ENCODE measurements around the gene CTDSPL.

CTDSPL gene

DNA sequence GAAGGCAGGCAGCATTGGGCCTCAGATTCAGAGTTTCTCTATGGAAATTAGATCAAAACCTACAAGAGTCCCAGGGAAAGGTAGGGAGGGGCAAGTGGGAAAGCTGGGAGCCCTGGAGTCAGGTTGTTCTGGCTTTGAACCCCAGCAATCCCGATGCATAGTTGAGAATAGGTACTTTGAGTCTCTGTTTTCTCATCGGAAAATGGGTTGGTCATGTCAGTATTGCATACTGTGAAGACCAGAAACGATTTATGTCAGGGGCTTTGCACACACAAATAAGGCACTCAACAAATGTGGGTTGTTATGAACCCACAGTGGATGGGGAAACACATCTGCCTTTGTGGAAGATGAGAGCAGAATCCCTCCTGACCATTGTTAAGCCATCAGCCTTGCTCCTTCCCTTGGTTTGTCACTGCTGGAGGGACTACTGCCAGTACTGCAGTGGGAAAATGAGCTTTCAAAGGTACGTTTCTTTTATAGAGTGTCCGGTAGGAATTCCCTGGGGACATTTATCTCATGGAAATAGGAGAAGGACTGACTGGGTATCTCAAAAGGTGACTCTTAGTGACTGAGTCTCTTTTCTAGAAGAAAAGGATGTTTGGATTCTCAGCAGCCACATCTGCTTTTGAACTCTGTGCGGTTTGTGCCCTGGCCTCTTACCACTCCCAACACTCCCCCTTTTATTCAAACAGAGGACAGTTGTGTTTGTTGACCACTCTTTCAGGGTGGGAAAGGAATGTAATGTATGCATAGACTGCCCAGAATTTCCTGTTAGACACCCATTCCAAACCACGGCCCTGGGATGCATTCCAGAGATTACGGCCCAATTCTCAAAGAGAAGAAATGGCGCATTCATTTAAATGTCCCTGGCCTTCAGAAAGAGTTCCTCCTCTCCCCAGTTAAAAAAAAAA, 74.3 kb downstream of the CTDSPL start:
- Histone ChIP-seq H2AFZ (ENCODE audit: low read depth, low read length) (no peak overlapping the region), H3K9me3 (ENCODE audit: low read length) (no peaks in the 10 kb centered on the region), H3K27me3 (ENCODE audit: insufficient read depth, low read length) (no peaks in the 10 kb centered on the region), H3K4me3 (ENCODE audit: low read length) (no peak overlapping the region), H3K36me3 (ENCODE audit: insufficient read depth, low read length) (no peaks in the 10 kb centered on the region), H3K4me1 (ENCODE audit: insufficient read depth, low read length) (peaks cover 12% of the 10 kb centered on the region)

DNA sequence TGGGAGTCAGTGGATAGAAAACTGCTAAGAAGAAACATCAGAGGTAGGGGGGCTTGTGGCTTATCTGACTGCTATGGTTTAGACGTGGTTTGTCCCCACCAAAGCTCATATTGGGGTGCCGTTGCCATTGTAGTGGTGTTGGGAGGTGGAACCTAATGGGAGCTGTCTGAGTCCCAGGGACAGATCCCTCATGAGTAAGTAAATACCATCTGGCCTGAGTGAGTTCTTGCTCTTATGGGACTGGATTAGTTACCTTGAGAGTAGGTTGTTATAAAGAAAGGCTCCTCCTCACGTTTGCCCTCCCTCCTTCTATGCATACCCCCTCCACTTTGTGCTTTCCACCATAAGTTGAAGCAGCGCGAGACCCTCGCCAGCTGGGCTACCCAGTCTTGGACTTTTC, 75.5 kb downstream of the CTDSPL start:
- no peak overlapping the region for H3K4me3 ChIP-seq (ENCODE audit: low read length)
- H3K27me3 ChIP-seq (ENCODE audit: insufficient read depth, low read length): no peaks in the 10 kb centered on the region
- no peaks in the 10 kb centered on the region for H3K9me3 ChIP-seq (ENCODE audit: low read length)
- no peaks in the 10 kb centered on the region for H3K36me3 ChIP-seq (ENCODE audit: insufficient read depth, low read length)
- peaks cover 12% of the 10 kb centered on the region for H3K4me1 ChIP-seq (ENCODE audit: insufficient read depth, low read length)
- no peak overlapping the region for H2AFZ ChIP-seq (ENCODE audit: low read depth, low read length)

DNA sequence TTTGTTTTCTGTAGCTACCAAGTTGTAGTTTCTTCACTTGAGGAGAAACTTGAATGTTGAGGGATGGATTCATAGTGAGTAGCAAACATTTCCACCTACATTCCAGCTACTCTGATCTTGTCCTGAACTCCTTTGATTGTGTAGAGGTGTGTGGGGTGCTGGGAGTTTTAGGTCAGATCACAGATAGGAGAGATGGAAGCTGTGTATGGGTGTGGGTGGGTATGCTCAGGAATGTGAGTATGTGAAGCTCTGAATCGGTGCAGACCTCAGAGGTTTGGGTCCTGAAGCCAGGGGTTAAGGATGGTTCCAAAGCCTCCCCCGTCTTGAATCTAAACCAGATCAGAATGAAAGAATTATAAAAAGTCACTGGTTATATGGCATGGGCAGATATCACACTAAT, 76.3 kb downstream of the CTDSPL start:
- no peaks in the 10 kb centered on the region for H3K36me3 ChIP-seq (ENCODE audit: insufficient read depth, low read length)
- no peak overlapping the region for H3K4me3 ChIP-seq (ENCODE audit: low read length)
- no peak overlapping the region for H2AFZ ChIP-seq (ENCODE audit: low read depth, low read length)
- H3K4me1 ChIP-seq (ENCODE audit: insufficient read depth, low read length): peaks cover 12% of the 10 kb centered on the region
- no peaks in the 10 kb centered on the region for H3K9me3 ChIP-seq (ENCODE audit: low read length)
- no peaks in the 10 kb centered on the region for H3K27me3 ChIP-seq (ENCODE audit: insufficient read depth, low read length)

DNA sequence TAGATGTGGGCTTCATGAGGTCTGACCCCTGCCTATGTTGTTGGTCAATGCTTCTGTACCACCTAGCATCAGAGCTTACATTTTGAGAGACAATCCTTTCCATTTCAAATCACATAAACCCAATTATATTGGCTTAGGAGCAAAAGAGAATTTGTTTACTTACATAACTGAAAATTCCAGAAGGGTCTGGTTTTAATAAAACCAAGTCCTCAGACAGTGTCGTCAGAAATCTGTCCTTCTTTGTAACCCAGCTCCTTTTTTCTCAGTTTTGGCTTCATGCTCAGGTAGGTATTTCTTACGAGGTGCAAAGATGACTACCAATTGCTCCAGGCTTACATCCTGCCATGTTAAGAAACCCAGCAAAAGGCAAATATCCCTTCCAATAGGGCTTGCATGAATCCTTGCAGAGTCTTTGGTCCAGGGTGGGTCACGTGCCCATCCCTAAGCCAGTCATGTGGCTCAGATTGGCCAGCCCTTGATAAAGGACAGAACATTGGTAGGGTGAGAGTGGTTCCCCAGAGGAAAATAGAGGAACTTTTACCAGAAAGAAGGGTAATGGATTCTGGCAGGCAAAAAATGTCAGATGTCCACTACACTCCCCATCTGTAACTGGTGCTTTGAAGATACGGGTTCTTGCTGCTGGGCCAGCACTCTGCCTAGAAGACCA, 78.7 kb downstream of the CTDSPL start:
- H3K4me3 ChIP-seq (ENCODE audit: low read length): no peak overlapping the region
- no peaks in the 10 kb centered on the region for H3K36me3 ChIP-seq (ENCODE audit: insufficient read depth, low read length)
- no peaks in the 10 kb centered on the region for H3K27me3 ChIP-seq (ENCODE audit: insufficient read depth, low read length)
- H2AFZ ChIP-seq (ENCODE audit: low read depth, low read length): no peak overlapping the region
- no peaks in the 10 kb centered on the region for H3K9me3 ChIP-seq (ENCODE audit: low read length)
- H3K4me1 ChIP-seq (ENCODE audit: insufficient read depth, low read length): peaks cover 12% of the 10 kb centered on the region

DNA sequence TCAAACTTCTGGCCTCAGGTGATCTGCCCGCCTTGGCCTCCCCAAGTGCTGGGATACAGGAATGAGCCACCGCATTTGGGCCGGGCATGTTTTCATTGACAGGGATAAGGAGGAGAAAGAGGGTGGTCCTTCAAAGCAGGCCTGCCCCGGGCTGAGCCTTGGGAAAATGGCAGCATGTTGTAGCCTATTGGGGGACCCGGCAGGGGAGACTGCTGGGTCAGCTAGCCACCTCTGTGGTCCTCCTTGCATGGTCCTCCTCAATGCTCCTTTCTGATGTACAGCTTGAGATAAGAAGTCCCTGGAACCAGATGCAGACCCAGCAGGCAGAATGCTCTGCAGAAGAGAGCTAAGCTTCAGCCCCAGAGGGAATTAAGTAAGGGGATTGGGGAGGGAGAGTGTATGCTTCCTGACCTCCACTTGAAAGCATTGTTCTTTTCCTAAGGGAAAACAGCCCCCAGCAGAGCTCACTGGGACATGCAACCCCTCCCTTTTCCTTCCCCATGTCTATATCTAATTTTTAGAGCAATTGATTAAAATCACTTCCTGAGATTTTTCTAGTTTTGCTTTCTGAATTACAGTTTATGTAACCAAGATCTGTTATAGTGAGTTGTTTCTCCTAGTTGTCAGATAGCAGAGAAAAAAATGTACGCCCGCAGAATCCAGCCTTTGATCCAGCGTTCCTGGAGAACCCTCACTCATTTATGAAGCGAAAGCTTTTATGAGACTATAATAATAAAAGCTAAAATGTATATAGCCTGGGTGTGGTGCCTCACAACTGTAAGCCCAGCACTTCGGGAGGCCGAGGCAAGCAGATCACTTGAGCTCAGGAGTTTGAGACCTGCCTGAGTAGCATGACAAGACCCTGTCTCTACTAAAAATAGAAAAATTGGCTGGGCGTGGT, 80.2 kb downstream of the CTDSPL start:
- H3K4me1 ChIP-seq (ENCODE audit: insufficient read depth, low read length): peaks cover 8% of the 10 kb centered on the region
- no peaks in the 10 kb centered on the region for H3K9me3 ChIP-seq (ENCODE audit: low read length)
- H3K4me3 ChIP-seq (ENCODE audit: low read length): no peak overlapping the region
- H3K27me3 ChIP-seq (ENCODE audit: insufficient read depth, low read length): no peaks in the 10 kb centered on the region
- H3K36me3 ChIP-seq (ENCODE audit: insufficient read depth, low read length): no peaks in the 10 kb centered on the region
- H2AFZ ChIP-seq (ENCODE audit: low read depth, low read length): no peak overlapping the region

DNA sequence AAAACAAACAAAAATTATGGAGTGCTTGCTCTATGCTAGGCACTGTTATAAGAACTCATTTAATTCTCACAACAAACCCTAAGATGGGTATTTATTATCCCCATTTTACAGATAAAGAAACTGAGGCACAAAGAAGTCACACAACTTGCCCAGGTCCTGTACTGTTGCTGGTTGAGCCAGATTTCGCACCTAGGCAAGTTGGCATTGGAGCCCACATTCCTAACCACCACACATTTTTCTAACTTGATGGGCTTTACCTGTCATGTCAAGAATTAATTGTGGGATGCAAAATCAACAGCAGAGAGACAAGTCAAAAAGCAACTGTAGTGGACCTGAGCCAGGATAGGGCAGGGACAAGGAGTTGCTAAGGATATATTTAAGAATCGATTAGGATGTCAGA, 81.0 kb downstream of the CTDSPL start:
- Histone ChIP-seq H3K4me1 (ENCODE audit: insufficient read depth, low read length) (peaks cover 8% of the 10 kb centered on the region), H2AFZ (ENCODE audit: low read depth, low read length) (no peak overlapping the region), H3K27me3 (ENCODE audit: insufficient read depth, low read length) (no peaks in the 10 kb centered on the region), H3K36me3 (ENCODE audit: insufficient read depth, low read length) (no peaks in the 10 kb centered on the region), H3K4me3 (ENCODE audit: low read length) (no peak overlapping the region), H3K9me3 (ENCODE audit: low read length) (no peaks in the 10 kb centered on the region)

DNA sequence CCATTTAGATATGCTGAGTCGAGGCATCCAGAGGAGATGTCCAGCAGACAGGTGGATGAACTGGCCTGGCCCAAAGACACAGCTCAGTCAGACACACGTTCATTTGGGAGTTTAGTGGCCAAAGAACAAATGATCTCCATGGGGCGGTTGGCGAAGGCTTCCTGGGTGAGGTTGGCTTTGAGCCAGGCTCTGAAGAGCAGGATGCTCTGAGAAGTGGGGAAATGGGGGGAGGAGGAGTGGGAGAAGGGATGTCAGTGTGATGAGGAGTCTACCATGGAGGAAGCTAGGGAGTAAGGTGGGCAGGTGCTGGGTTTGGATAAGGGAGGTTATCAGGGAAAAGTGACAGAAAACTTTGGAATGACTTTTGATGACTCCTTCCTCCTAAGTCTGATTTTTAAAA, 81.4 kb downstream of the CTDSPL start:
- no peaks in the 10 kb centered on the region for H3K9me3 ChIP-seq (ENCODE audit: low read length)
- H3K4me3 ChIP-seq (ENCODE audit: low read length): no peak overlapping the region
- H3K36me3 ChIP-seq (ENCODE audit: insufficient read depth, low read length): no peaks in the 10 kb centered on the region
- H3K4me1 ChIP-seq (ENCODE audit: insufficient read depth, low read length): peaks cover 8% of the 10 kb centered on the region
- H2AFZ ChIP-seq (ENCODE audit: low read depth, low read length): no peak overlapping the region
- H3K27me3 ChIP-seq (ENCODE audit: insufficient read depth, low read length): no peaks in the 10 kb centered on the region

DNA sequence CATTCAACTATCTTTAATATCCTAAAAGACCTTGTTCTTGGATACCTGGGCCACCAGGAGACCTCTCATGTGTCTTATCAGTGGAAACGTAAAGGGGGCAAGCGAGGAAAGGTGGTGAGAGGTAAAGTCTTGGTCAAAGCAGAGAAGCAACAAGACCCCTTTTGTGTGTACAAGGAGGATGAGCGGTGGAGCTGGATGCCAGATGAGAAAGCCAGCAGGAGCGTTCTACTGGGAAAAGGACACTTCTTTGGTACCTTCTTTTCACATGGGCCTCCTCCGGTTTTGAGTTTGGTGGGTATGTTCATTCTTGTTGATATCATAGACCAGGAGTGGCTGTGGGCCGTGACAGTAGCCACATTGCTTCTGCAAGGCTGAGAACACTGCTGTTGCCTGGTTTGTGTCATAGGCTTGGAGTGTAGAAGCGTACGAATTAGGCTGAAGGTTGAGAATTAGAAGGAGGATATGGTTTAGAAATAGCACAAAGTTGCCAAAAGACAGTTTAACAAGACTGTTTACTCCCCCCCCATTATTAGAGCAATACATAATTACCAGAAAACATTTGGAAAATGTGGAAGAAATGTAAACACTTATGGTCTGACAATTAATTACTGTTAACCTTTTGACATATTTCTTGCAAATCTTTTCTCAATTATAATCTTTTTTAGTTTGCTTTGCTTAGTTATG, 82.1 kb downstream of the CTDSPL start:
- H3K9me3 ChIP-seq (ENCODE audit: low read length): no peaks in the 10 kb centered on the region
- no peaks in the 10 kb centered on the region for H3K36me3 ChIP-seq (ENCODE audit: insufficient read depth, low read length)
- peaks cover 8% of the 10 kb centered on the region for H3K4me1 ChIP-seq (ENCODE audit: insufficient read depth, low read length)
- H3K27me3 ChIP-seq (ENCODE audit: insufficient read depth, low read length): no peaks in the 10 kb centered on the region
- H2AFZ ChIP-seq (ENCODE audit: low read depth, low read length): no peak overlapping the region
- no peak overlapping the region for H3K4me3 ChIP-seq (ENCODE audit: low read length)

DNA sequence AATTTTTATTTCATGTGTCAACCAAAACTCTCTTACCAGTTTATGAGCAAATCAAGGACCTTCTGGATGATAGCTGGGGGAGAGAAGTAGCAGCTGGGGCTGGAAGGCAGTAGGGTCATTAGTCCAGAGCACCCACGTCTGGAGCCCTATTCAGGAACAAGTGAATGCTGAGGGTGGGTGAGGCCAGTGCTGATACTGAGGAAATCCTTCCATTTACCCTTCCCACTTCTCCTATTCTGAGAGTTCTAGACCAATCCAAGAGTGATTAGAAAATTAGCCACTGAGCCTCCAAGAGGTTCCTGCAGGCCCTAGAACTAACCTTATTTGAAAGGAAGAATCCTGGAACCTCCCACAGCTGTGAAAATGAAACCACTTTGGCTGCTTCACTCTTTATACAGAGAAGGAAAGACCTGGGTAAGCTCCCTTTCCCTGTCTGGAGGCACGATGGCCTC, 82.7 kb downstream of the CTDSPL start:
- no peaks in the 10 kb centered on the region for H3K27me3 ChIP-seq (ENCODE audit: insufficient read depth, low read length)
- H3K4me1 ChIP-seq (ENCODE audit: insufficient read depth, low read length): peaks cover 8% of the 10 kb centered on the region
- H3K4me3 ChIP-seq (ENCODE audit: low read length): no peak overlapping the region
- no peaks in the 10 kb centered on the region for H3K9me3 ChIP-seq (ENCODE audit: low read length)
- no peak overlapping the region for H2AFZ ChIP-seq (ENCODE audit: low read depth, low read length)
- peaks cover 3% of the 10 kb centered on the region for H3K36me3 ChIP-seq (ENCODE audit: insufficient read depth, low read length)

DNA sequence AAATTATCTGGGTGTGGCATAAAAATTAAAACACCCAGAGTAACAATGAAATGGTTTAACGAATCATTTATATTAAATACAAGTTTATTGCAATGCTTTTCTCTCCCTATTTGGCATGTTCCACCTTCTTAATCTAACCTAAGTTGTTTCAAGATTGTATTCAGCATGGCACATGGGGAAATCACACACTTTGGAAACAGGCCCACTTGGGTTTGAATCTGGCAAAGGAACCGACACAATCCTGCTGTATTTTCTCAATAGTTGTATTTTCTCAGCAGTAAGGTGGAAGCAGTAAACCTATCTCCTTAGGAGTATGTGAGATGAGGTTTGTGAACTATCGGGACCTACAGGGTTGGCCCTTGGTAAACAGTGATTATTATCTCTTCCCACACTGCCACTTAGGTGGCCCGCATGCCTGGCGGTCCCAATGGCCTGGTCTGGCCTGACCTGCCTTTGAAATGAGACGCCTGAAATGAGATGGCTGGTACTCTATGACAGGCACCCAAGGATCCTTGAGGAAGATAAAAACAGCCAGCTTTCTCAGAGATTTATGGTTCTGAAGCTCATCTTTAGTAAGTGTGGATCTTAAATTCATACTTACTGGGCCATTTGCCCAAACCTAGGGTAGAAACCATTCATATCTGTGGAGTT, 83.6 kb downstream of the CTDSPL start:
- no peak overlapping the region for H3K4me3 ChIP-seq (ENCODE audit: low read length)
- H3K4me1 ChIP-seq (ENCODE audit: insufficient read depth, low read length): peaks cover 8% of the 10 kb centered on the region
- no peak overlapping the region for H2AFZ ChIP-seq (ENCODE audit: low read depth, low read length)
- H3K9me3 ChIP-seq (ENCODE audit: low read length): peaks cover 2% of the 10 kb centered on the region
- no peaks in the 10 kb centered on the region for H3K27me3 ChIP-seq (ENCODE audit: insufficient read depth, low read length)
- H3K36me3 ChIP-seq (ENCODE audit: insufficient read depth, low read length): peaks cover 9% of the 10 kb centered on the region

DNA sequence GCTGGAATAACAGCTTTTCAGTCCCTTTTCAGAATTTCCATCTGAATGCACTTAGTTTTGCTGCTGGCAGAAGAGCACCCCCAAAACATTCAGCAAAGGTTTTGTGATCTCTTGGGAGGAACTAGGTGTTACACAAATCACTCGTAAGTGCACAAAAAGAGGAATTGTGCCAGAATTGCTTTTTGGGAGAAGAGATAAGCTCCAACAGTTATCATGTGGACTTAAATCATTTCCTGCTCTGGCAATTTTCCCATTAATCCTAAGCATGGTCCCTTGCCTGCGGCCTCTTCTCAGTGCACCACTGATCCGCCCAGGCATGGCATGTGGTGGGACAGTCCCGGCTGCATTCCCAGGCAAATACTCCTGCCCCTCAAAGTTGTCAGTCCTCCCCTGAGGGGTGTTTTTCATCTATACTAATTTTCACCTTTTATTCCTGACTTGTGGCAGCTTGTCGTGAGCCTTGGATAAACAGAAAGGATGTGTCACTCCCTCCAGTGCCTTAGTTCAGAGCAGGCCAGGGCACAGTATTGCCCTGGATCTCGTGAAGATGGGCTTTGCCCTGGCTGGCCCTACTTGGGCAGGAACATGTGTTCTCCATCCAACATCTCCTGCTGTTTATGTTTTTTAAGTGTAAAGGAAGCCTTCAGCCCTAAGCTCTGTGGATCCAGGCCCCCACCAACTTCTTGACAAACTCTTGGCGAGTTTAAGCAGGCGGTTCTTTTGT, 84.3 kb downstream of the CTDSPL start:
- Histone ChIP-seq H3K9me3 (ENCODE audit: low read length) (peaks cover 2% of the 10 kb centered on the region), H3K36me3 (ENCODE audit: insufficient read depth, low read length) (peaks cover 11% of the 10 kb centered on the region), H3K4me1 (ENCODE audit: insufficient read depth, low read length) (peaks cover 8% of the 10 kb centered on the region), H2AFZ (ENCODE audit: low read depth, low read length) (no peak overlapping the region), H3K27me3 (ENCODE audit: insufficient read depth, low read length) (no peaks in the 10 kb centered on the region), H3K4me3 (ENCODE audit: low read length) (no peak overlapping the region)

DNA sequence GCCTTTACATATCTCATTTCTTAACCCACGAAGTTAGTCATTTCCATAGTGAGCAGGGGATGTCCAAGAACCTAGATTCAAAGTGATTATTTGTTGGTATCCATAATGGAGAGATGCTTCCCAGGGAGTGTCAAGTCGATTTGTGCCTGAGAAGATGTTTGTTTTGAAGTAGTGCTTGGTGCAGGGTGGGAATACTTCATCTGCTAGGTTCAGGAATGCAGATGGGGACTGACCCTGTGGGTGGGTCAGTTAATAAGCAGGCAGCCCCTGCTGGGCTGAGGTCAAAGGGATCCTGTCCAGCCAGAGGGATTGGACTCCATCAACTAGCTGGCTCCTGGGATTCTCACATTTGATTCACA, 84.8 kb downstream of the CTDSPL start:
- no peaks in the 10 kb centered on the region for H3K27me3 ChIP-seq (ENCODE audit: insufficient read depth, low read length)
- H3K36me3 ChIP-seq (ENCODE audit: insufficient read depth, low read length): peaks cover 11% of the 10 kb centered on the region
- H3K4me1 ChIP-seq (ENCODE audit: insufficient read depth, low read length): peaks cover 8% of the 10 kb centered on the region
- H3K9me3 ChIP-seq (ENCODE audit: low read length): peaks cover 2% of the 10 kb centered on the region
- H2AFZ ChIP-seq (ENCODE audit: low read depth, low read length): no peak overlapping the region
- H3K4me3 ChIP-seq (ENCODE audit: low read length): no peak overlapping the region

Data from neuron (in vitro differentiated cells).